ENCODE data around the gene MS4A5. TPM values are rescaled to one million over a fixed set of nuclear protein-coding genes. Genes with fewer than 3 reads are reported as not detected.

MS4A5 gene
- total and polyA plus RNA-seq, 10 of the 15 experiments (the other 5 are each of a cell fraction or from before 2014, with no cell fraction given), result not detected

GRCh38 chr11:60485987-60486386 lies 56.6 kb downstream of the MS4A5 start (continued):
- TF ChIP-seq SREBF2 (IDR thresholded peaks at IDR 0.05; ENCODE audit: low read length), result no peak
- TF ChIP-seq HDAC2 (IDR thresholded peaks at IDR 0.05), result no peak
- TF ChIP-seq IRF5 (IDR thresholded peaks at IDR 0.05; ENCODE audit: borderline replicate concordance), result no peak
- peak; percentile 28; the same call in 1 of the 2 replicates for TF ChIP-seq E2F4 (IDR thresholded peaks at IDR 0.05; ENCODE audit: low read depth, low read length)
- TF ChIP-seq SKIL (IDR thresholded peaks at IDR 0.05; ENCODE audit: low read depth, poor library complexity, severe bottlenecking), result peak; percentile 53
- no peak for TF ChIP-seq BCL3 (IDR thresholded peaks at IDR 0.05; ENCODE audit: borderline replicate concordance, insufficient read depth, low read depth, low read length, poor library complexity, severe bottlenecking)
- no peak for TF ChIP-seq ZNF622 (IDR thresholded peaks at IDR 0.05)
- peak; percentile 59; the same call in 1 of the 2 replicates for TF ChIP-seq RFX5 (IDR thresholded peaks at IDR 0.05; ENCODE audit: low read depth, low read length)
- TF ChIP-seq CHD2 (IDR thresholded peaks at IDR 0.05; ENCODE audit: borderline replicate concordance, low read depth, low read length), result no peak
- TF ChIP-seq HDGF (IDR thresholded peaks at IDR 0.05), result no peak
- 0 out of 2 replicates have a peak, but pooled peaks have one; percentile 34 for TF ChIP-seq MLLT1 (IDR thresholded peaks at IDR 0.05)
- TF ChIP-seq MXI1 (IDR thresholded peaks at IDR 0.05; ENCODE audit: low read depth, low read length), result peak; percentile 67
- TF ChIP-seq CBX5 (IDR thresholded peaks at IDR 0.05; ENCODE audit: low read depth), result no peak
- TF ChIP-seq KLF5 (IDR thresholded peaks at IDR 0.05; ENCODE audit: partially characterized antibody), result no peak
- TF ChIP-seq WRNIP1 (IDR thresholded peaks at IDR 0.05; ENCODE audit: borderline replicate concordance, low read depth, low read length), result peak; percentile 95; the same call in 1 of the 2 replicates
- no peak for TF ChIP-seq ETV6 (conservative IDR thresholded peaks at IDR 0.05 in 1 of 2, IDR thresholded peaks at IDR 0.05 in 1 of 2; ENCODE audit: borderline replicate concordance in 1 of 2, low read depth in 1 of 2)
- TF ChIP-seq POU2F2 (IDR thresholded peaks at IDR 0.05; ENCODE audit: borderline replicate concordance, low read depth, low read length), result 0 out of 3 replicates have a peak, but pooled peaks have one; percentile 59
- no peak for TF ChIP-seq IKZF2 (IDR thresholded peaks at IDR 0.05)
- TF ChIP-seq BRCA1 (IDR thresholded peaks at IDR 0.05; ENCODE audit: low read depth, low read length), result no peak
- TF ChIP-seq PML (IDR thresholded peaks at IDR 0.05; ENCODE audit: low read length), result no peak
- TF ChIP-seq HSF1 (IDR thresholded peaks at IDR 0.05; ENCODE audit: low read depth, low read length), result no peak
- no peak for TF ChIP-seq STAT3 (IDR thresholded peaks at IDR 0.05; ENCODE audit: low read depth, low read length)
- peak; percentile 26; the same call in 1 of the 2 replicates for TF ChIP-seq ATF7 (IDR thresholded peaks at IDR 0.05; ENCODE audit: low read depth)

Data from GM12878 (cell line).